PC-9 (cell line): ENCODE measurements around the gene STRADA.

Experiments
- CTCF ChIP-seq: fragments of 200-600 bp; sonication (generic); conservative IDR thresholded peaks from 2 replicates; pipeline ENCODE4 v1.6.1; 2017; ENCODE audit warnings: mixed run types, antibody characterized with exemption, mild to moderate bottlenecking, moderate library complexity
- EZH2 ChIP-seq: fragments of 200-600 bp; sonication (generic); IDR thresholded peaks from 2 replicates; pipeline ENCODE4 v1.8.0; 2017; ENCODE audit warnings: antibody characterized with exemption, low read depth

DNA sequence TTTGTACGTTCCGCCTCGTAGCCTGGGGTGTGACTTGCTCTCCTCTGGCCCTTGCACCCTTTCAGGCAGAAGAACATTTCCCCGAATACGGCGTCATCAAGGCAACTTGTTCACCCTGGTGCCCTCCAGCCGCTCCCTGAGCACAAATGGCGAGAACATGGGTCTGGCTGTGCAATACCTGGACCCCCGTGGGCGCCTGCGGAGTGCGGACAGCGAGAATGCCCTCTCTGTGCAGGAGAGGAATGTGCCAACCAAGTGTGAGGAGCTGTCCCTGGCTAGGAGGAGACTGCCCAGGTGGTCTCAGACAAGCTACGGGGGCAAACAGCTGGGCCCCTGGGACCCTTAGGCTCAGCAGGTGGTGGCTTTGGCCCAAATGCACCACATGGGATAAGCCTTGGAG lies 52.1 kb downstream of the STRADA start:
- TF ChIP-seq CTCF: no peak
- TF ChIP-seq EZH2: no peak
